Measurements from ENCODE around the gene FAM228B. TPM values are rescaled to one million over a fixed set of nuclear protein-coding genes. Genes with fewer than 3 reads are reported as not detected.

The FAM228B gene
- total RNA-seq, 2 donors from 2014 or later = 7.4 to 10.1 TPM

- intact Hi-C loops (cut with DNase I, micrococcal nuclease) = loop anchor here in 1 of 2 donors (10.0 kb wide), 1 partner anchor 173 kb away; no protein-coding TSS in a partner anchor
- no peak for ATAC-seq
- no peak for DNase-seq
Measured at GRCh38 chr2:24211408-24211807, 88.1 kb downstream of the FAM228B start.

DNA sequence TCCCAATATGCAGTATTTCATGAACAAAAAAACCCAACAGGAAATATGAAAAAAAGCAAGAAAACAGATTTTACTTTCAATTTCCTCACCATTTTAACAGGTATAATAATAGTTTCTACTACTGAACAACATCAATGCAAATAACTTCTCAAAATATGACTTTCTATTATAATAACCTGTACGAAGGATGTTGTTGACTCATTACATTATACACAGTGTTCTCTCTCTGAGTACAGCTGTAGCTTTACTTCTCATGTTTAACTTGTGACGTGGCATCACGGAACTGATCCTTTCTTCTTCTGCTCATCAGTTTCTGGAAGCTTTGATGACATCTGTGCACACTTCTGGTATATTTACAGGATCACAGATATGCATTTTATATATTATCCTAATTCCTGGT lies 91.6 kb downstream of the FAM228B start:
- intact Hi-C loops (cut with DNase I, micrococcal nuclease) = loop anchor here in 1 of 2 donors (10.0 kb wide), 1 partner anchor 170 kb away; no protein-coding TSS in a partner anchor
- no peak for DNase-seq
- ATAC-seq = no peak

Other genes starting within 250 kb of the FAM228B start
- gene ATAD2B, start 196.3 kb upstream of the FAM228B start, total RNA-seq = 10 to 100 TPM; 23.3 to 33.0 TPM
- gene UBXN2A, start 183.0 kb upstream of the FAM228B start, total RNA-seq = 10 to 100 TPM; 15.6 to 15.8 TPM
- under 1 TPM in 1 of 2 donors, not detected in 1; 0.09 TPM for gene MFSD2B, start 113.4 kb upstream of the FAM228B start, total RNA-seq
- gene WDCP, start 76.1 kb upstream of the FAM228B start, total RNA-seq = 1 to 10 TPM; 3.2 to 4.2 TPM
- 10 to 100 TPM; 16.5 to 22.3 TPM for gene FKBP1B, start 73.7 kb upstream of the FAM228B start, total RNA-seq
- gene SF3B6, start 47.1 kb upstream of the FAM228B start, total RNA-seq = 10 to 100 TPM; 85.0 to 85.3 TPM
- gene TP53I3, start 38.6 kb upstream of the FAM228B start, total RNA-seq = 100 to 1,000 TPM in 1 of 2 donors, 10 to 100 TPM in 1; 91.7 to 109 TPM
- gene PFN4, start 135 bp upstream of the FAM228B start, total RNA-seq = not detected
- not detected for gene FAM228A, start 51.6 kb downstream of the FAM228B start, total RNA-seq
- gene ITSN2, start 237.1 kb downstream of the FAM228B start, total RNA-seq = 10 to 100 TPM; 52.6 to 54.6 TPM

All from left colon (tissue), 2 donors.